ENCODE results near the gene PPP1R26. TPM values are rescaled to one million over a fixed set of nuclear protein-coding genes. Genes with fewer than 3 reads are reported as not detected.

PPP1R26 gene
- total and polyA plus RNA-seq, 2 of the 8 experiments (the other 6 are each of a cell fraction or from before 2014, with no cell fraction given), result 9.8 to 32.7 TPM

DNA sequence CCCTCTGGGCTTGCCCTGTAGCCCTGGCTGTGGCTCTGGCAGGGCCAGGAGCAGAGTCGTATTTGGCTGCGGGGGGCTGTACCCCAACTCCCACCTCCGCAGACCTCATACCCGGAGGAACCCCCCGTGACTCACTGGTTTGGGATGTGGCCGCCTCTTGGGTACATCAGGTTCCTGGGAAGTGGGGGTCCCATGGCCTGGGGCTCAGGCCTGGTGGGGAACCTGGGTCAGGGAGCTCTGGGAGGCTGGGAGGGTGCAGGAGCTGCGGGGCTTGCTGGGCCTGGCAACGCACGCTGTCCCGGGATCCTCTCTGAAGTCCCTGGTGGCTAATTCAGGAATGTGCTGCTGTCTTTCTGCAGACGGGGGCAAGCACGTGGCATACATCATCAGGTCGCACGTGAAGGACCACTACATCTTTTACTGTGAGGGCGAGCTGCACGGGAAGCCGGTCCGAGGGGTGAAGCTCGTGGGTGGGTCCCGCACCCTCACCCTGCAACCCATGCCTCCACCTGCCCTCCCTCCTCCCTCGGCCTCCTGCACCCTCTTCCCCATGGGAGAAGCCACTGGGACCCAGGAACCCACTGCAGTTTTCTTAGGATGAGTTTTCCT lies 44.0 kb downstream of the PPP1R26 start:
- Histone ChIP-seq H3K4me2 (ENCODE audit: insufficient read depth in 1 of 2, low read depth in 2 of 2, low read length in 2 of 2) (no peak overlapping the region), H3K9ac (replicated peaks in 1 of 4; ENCODE audit: extremely low read depth in 1 of 4, low read depth in 3 of 4, low read length in 3 of 4) (no peak overlapping the region)

More for the DNA sequence above, 44.0 kb downstream of the PPP1R26 start:
- Histone ChIP-seq H3K9me3 (ENCODE audit: insufficient read depth in 2 of 2, low read depth in 1 of 2, low read length in 1 of 2) (no peaks in the 10 kb centered on the region), H2BK12ac (ENCODE audit: low read depth, low read length) (no peak overlapping the region), H3K27me3 (replicated peaks in 1 of 4; ENCODE audit: control insufficient read depth in 3 of 4, extremely low read depth in 1 of 4, insufficient read depth in 3 of 4, low read length in 3 of 4) (no peaks in the 10 kb centered on the region), H3K79me1 (ENCODE audit: low read depth, low read length) (no peaks in the 10 kb centered on the region), H3K27ac (ENCODE audit: low read depth, low read length) (no peak overlapping the region), H2AFZ (ENCODE audit: low read length) (no peak overlapping the region), H3K4me1 (replicated peaks in 1 of 4; ENCODE audit: control insufficient read depth in 3 of 4, insufficient read depth in 4 of 4, low read length in 3 of 4) (peaks cover 0 to 12% (median 6%) of the 10 kb centered on the region in 4 experiments; a peak in 5 of 7 replicates), H2BK15ac (ENCODE audit: low read length) (no peak overlapping the region), H3K23ac (ENCODE audit: insufficient read length) (no peak overlapping the region), H2BK120ac (replicated peaks; ENCODE audit: low read depth, low read length) (no peak overlapping the region), H2AK5ac (ENCODE audit: low read depth, low read length) (no peak overlapping the region), H2BK20ac (ENCODE audit: low read length) (no peak overlapping the region), H3K36me3 (ENCODE audit: control insufficient read depth in 2 of 4, insufficient read depth in 4 of 4, low read length in 3 of 4) (no peaks in the 10 kb centered on the region), H3K4ac (replicated peaks; ENCODE audit: insufficient read length, low read depth, low read length) (no peak overlapping the region), H4K8ac (ENCODE audit: extremely low read depth, insufficient read depth, low read length) (peak overlapping the region; percentile 85; the same call in 1 of the 2 replicates), H4K5ac (ENCODE audit: insufficient read length, low read depth, low read length) (no peak overlapping the region), H4K91ac (replicated peaks; ENCODE audit: insufficient read length, low read length) (no peak overlapping the region), H3K14ac (ENCODE audit: insufficient read length) (no peak overlapping the region), H3K79me2 (ENCODE audit: control insufficient read depth in 1 of 2, insufficient read depth in 2 of 2, low read length in 2 of 2) (no peaks in the 10 kb centered on the region), H3K23me2 (ENCODE audit: low read depth, low read length) (no peaks in the 10 kb centered on the region), H3K18ac (ENCODE audit: extremely low read depth, low read length) (no peak overlapping the region), H2BK5ac (ENCODE audit: low read depth, low read length) (no peak overlapping the region), H3K4me3 (ENCODE audit: extremely low read depth in 1 of 4, insufficient read depth in 2 of 4, low read depth in 3 of 4, low read length in 4 of 4) (no peak overlapping the region), H4K20me1 (replicated peaks in 1 of 2; ENCODE audit: control insufficient read depth in 1 of 2, insufficient read depth in 2 of 2, low read length in 2 of 2) (no peaks in the 10 kb centered on the region), H3K56ac (replicated peaks; ENCODE audit: insufficient read length, low read depth, low read length) (peak overlapping the region; percentile 6)
- 87% methylated on average over 21 of the region's 21 CpGs; no CpG with 5 or more reads in 1 of the 2 experiments for WGBS, 2 experiments (ENCODE audit: extremely low coverage in 1 of 2, insufficient coverage in 1 of 2, insufficient read length in 1 of 2, insufficient replicate concordance in 2 of 2, low coverage in 1 of 2, low lambda C conversion rate in 2 of 2, missing lambda C conversion rate in 1 of 2)
- DNase-seq (ENCODE audit: low read depth in 1 of 2, low spot score in 2 of 2), result no peak
- ChIA-PET CTCF (ENCODE audit: partially characterized antibody) (interaction anchor here (1.0 to 3.0 kb wide), 3 partner anchors 8 to 18 kb away, joined by 4 to 14 read pairs (median 7); no protein-coding TSS in a partner anchor), POLR2A (ENCODE audit: partially characterized antibody) (interaction anchor here (1.0 kb wide), 1 partner anchor 42 kb away, joined by 3 read pairs; no protein-coding TSS in a partner anchor)
- no peak for FAIRE-seq
